Mononuclear cell (primary cell): ENCODE data around the gene RPA3. TPM values are rescaled to one million over a fixed set of nuclear protein-coding genes. Genes with fewer than 3 reads are reported as not detected.
"Not testable (repeated sequence)": the region's sequence is repeated elsewhere in the genome, so short reads cannot be mapped to it uniquely, and the experiment has no call there.

Experiments used
- H3K27me3 ChIP-seq: 2 replicates; pipeline ENCODE4 v1.6.0; 2011; ENCODE audit warnings: low read length, control low read depth; ENCODE audit not compliant: insufficient read depth
- H3K4me1 ChIP-seq: 2 replicates; pipeline ENCODE4 v1.5.1; 2011; ENCODE audit warnings: mild to moderate bottlenecking, low read length, control low read depth; ENCODE audit not compliant: insufficient read depth
- H3K4me3 ChIP-seq: 2 replicates; pipeline ENCODE4 v1.5.1; 2011; ENCODE audit warnings: mild to moderate bottlenecking, low read length, moderate library complexity
- H3K9me3 ChIP-seq: 2 replicates; pipeline ENCODE4 v1.5.1; 2011; ENCODE audit warnings: low read depth, mild to moderate bottlenecking, control low read depth, low read length
- total RNA-seq: library from RNA; depleted of rRNA; stranded (reverse); fragments of >200 nt; gene quantifications from one replicate; pipeline ENCODE4 v1.2.3, GENCODE V29; 2012

Gene RPA3
- total RNA-seq, 1 donor: 21.5 TPM

DNA sequence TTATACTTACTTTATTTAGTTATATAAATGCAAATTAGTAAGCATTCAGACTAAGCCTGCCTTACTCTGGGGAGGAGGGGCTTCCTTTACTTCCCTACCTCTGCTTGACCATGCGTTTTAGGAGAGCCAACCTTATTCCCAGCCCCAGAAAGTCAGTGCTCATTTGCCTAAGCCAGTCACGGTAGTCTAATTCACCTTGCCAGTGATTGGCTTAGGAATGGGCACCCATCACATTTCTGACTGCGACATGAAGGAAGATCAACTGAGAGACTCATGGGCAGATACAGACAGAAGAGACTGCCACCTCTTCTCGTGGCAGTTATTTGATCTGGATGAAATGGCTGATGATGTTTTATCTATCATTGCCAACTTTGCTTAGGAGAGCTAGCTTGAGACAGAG lies 29.5 kb downstream of the RPA3 start:
- no peaks in the 10 kb centered on the region for H3K9me3 ChIP-seq
- H3K27me3 ChIP-seq: no peaks in the 10 kb centered on the region

GRCh38 chr7:7688310-7688709 lies 30.1 kb downstream of the RPA3 start:
- no peaks in the 10 kb centered on the region for H3K4me1 ChIP-seq
- H3K9me3 ChIP-seq: no peaks in the 10 kb centered on the region
- H3K27me3 ChIP-seq: no peaks in the 10 kb centered on the region
- H3K4me3 ChIP-seq: no peak overlapping the region

More for the DNA sequence above, 29.5 kb downstream of the RPA3 start:
- no peak overlapping the region for H3K4me3 ChIP-seq
- no peaks in the 10 kb centered on the region for H3K4me1 ChIP-seq

DNA sequence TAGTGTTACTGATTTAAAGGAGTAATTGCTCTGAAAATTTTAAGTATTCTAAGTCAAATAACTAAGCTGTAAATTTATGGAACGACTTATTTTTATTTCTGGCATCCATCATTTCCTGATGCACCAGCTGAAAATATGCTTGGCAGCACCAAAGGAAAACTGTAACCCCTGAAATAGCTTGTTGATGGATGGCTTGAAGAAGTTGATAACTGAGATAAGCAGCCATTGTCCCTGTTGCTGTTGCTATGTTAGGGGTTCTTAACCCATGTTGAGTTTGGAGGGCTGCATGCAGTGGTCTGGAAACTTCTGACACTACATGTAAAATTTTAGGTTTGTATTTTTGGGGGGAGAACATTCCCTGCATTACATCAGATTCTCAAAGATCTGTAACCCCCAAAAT lies 30.6 kb downstream of the RPA3 start:
- H3K9me3 ChIP-seq: no peaks in the 10 kb centered on the region
- no peaks in the 10 kb centered on the region for H3K27me3 ChIP-seq
- H3K4me1 ChIP-seq: no peaks in the 10 kb centered on the region
- H3K4me3 ChIP-seq: no peak overlapping the region

- Histone ChIP-seq H3K27me3 (no peaks in the 10 kb centered on the region), H3K4me1 (no peaks in the 10 kb centered on the region), H3K9me3 (no peaks in the 10 kb centered on the region), H3K4me3 (no peak overlapping the region)
Measured at GRCh38 chr7:7686811-7687508, 31.4 kb downstream of the RPA3 start.

DNA sequence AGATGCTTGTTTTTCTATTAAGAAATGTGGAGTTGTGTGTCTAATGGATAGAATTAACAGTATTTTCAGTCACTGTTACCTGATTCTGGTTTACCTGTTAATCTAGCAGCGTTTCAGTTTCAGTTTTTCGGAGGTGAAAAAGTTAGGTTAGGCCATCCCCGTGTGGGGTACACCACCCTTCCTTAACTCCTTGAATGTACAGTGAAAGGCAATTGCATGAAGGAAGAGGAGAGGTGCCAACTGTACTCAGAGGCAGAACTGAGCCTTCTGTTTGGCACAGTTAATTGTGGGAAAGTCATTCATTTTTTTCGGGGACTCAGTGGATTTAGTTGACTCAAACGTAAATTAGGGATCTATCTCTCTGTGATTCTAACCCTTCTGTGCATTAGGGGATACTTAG lies 35.5 kb downstream of the RPA3 start:
- H3K27me3 ChIP-seq: no peaks in the 10 kb centered on the region
- no peaks in the 10 kb centered on the region for H3K4me1 ChIP-seq
- H3K9me3 ChIP-seq: no peaks in the 10 kb centered on the region
- no peak overlapping the region for H3K4me3 ChIP-seq

- Histone ChIP-seq H3K4me1 (no peaks in the 10 kb centered on the region), H3K9me3 (no peaks in the 10 kb centered on the region)
Measured at GRCh38 chr7:7681936-7682329, 36.5 kb downstream of the RPA3 start.

DNA sequence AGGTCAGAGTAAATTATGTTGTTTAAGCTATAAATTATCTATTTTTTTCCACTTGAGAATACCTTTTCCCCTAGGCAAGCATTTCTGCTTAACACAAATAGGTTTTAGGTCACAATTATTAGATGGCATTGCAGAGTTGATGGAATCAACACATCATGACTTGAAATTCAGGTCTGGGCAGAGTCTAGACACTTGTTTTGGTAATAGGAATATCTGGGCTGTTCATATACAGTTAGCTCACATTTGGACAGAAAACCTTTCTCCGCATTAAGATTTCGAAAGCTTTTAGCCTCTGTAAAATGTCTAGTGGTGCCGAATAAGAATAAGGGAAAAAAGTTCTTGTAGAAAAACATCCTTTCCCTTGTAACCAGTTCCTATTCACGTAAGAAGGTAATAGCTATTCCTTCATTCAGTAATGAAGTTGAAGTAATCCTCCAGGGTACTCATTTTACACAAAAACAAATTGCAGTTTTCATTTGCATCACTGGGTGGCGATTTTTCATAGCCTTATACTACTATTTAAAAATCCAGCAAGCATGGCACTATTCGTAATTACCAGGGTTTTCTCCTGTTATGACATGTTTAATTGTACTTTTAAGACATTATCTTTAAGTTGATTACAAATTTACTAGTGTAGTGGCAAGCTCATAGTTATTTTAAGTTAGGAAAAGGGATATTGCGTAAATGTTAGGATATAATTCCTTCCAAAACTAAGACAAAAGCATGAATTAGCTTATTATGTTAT lies 37.0 kb downstream of the RPA3 start:
- no peak overlapping the region for H3K4me3 ChIP-seq
- H3K9me3 ChIP-seq: no peaks in the 10 kb centered on the region
- no peaks in the 10 kb centered on the region for H3K4me1 ChIP-seq
- H3K27me3 ChIP-seq: no peaks in the 10 kb centered on the region

More at GRCh38 chr7:7681936-7682329, 36.5 kb downstream of the RPA3 start:
- H3K27me3 ChIP-seq: no peaks in the 10 kb centered on the region
- no peak overlapping the region for H3K4me3 ChIP-seq

DNA sequence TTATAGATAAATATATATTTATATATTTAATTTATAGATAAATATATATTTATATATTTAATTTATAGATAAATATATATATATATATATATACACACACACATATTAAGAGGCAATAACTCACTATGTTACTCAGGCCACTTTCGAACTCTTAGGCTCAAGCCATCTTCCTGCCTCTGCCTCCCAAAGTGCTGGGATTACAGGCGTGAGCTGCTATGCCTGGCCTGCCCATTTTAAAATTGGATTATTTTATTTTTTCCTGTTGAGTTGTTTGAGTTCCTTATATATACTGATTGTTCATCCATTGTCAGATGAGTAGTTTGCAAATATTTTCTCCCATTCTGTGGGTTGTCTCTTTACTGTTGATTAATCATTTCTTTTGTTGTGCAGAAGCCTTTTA lies 38.8 kb downstream of the RPA3 start:
- not testable (repeated sequence) for H3K4me1 ChIP-seq, H3K9me3 ChIP-seq, H3K4me3 ChIP-seq, H3K27me3 ChIP-seq

DNA sequence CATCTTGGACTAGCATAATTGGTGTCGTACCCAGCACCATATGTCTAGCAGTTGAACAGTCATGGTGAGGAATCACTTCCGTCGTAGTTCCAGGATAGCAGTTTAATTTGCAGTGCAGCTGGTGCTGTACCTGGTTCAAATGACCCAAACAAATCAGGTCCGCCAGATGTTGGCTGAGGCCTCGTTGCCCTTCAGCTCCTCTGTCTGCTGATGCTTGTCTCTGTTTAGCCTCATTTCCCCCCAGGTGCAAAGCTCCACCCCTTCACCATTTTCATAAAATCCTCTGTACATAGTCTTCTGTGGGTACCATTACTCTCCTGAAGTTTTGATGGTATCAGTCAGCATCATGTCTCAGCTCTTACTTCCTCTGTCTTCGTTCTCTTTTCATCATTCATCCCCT lies 42.7 kb downstream of the RPA3 start:
- Histone ChIP-seq H3K27me3 (no peaks in the 10 kb centered on the region), H3K9me3 (no peaks in the 10 kb centered on the region), H3K4me3 (no peak overlapping the region), H3K4me1 (peaks cover 12% of the 10 kb centered on the region)

- Histone ChIP-seq H3K4me3 (no peak overlapping the region), H3K9me3 (no peaks in the 10 kb centered on the region), H3K27me3 (no peaks in the 10 kb centered on the region), H3K4me1 (peaks cover 17% of the 10 kb centered on the region)
Measured at GRCh38 chr7:7673240-7673550, 45.2 kb downstream of the RPA3 start.

- Histone ChIP-seq H3K4me1 (peaks cover 17% of the 10 kb centered on the region), H3K4me3 (no peak overlapping the region), H3K9me3 (no peaks in the 10 kb centered on the region), H3K27me3 (no peaks in the 10 kb centered on the region)
Measured at GRCh38 chr7:7672545-7673239, 45.7 kb downstream of the RPA3 start.

GRCh38 chr7:7671361-7671760 lies 47.0 kb downstream of the RPA3 start:
- H3K9me3 ChIP-seq: no peaks in the 10 kb centered on the region
- no peaks in the 10 kb centered on the region for H3K27me3 ChIP-seq
- peaks cover 17% of the 10 kb centered on the region for H3K4me1 ChIP-seq
- no peak overlapping the region for H3K4me3 ChIP-seq

DNA sequence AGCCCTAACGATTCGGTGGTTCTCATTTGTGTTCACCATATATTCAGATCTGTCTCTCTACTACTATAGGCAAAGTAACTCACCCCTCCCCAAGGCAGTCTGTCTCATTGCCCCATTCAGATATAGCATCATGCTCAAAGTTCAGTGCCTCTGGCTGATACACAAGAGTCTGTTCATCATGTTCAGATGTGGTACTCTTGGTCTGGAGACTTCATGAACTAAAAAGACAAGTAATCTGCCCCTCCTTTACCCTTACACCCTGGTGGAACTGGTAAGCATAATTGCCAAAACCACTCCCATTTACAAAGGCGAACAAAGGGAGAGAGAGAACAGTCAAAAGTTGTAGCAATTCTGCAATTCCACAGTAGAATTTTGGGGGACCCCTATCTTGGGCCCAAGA lies 47.9 kb downstream of the RPA3 start:
- no peak overlapping the region for H3K4me3 ChIP-seq
- H3K4me1 ChIP-seq: peaks cover 17% of the 10 kb centered on the region

GRCh38 chr7:7668706-7669105 lies 49.7 kb downstream of the RPA3 start:
- no peaks in the 10 kb centered on the region for H3K27me3 ChIP-seq
- H3K4me1 ChIP-seq: peaks cover 17% of the 10 kb centered on the region
- no peaks in the 10 kb centered on the region for H3K9me3 ChIP-seq
- H3K4me3 ChIP-seq: no peak overlapping the region

More for the DNA sequence above, 47.9 kb downstream of the RPA3 start:
- Histone ChIP-seq H3K9me3 (no peaks in the 10 kb centered on the region), H3K27me3 (no peaks in the 10 kb centered on the region)

DNA sequence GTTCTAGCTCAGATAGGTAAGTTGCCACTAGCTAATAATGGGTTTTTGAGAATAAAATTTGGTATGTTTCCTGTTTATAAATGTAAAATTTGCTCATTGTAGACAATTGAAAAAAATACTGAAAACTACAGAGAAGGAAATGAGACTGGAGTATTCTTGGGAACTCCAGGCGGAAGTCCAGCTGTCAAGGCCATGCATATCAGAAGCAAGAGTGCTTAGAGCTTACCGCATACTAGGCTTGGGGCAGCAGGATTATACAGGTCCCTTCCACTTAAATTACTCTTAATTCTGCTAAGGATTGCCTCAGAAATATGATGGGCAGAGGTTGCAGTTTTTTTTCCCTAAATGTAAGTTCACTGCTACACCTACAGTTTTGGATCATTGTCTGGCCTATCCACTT lies 51.2 kb downstream of the RPA3 start:
- no peaks in the 10 kb centered on the region for H3K9me3 ChIP-seq
- H3K4me3 ChIP-seq: no peak overlapping the region
- H3K27me3 ChIP-seq: no peaks in the 10 kb centered on the region
- H3K4me1 ChIP-seq: peaks cover 13% of the 10 kb centered on the region
